Stimulated activated CD4-positive, alpha-beta T cell treated with anti-CD3 and anti-CD28 coated beads, Interleukin-12 subunit alpha, Interleukin-12 subunit beta, amount 100 ng/mL, for 24 hours (primary cell): ENCODE results near the gene NUP62CL.
A peak's percentile ranks its signal among the peaks of the same experiment; 100 is the strongest.
"Not testable (repeated sequence)": the region's sequence is repeated elsewhere in the genome, so short reads cannot be mapped to it uniquely, and the experiment has no call there.

Source experiments
- DNase-seq, 2 experiments: peaks; one replicate each; pipeline ENCODE4 v3.0.0-alpha.2; 2020; ENCODE audit warnings: low read depth in 2 of 2

NUP62CL gene

GRCh38 chrX:107205770-107206696, at the start of gene NUP62CL, which contains the start of gene DNAAF6:
Gene NUP62CL, minus strand, starts transcription at chrX:107206433. Its CDS starts 31,287 bp downstream, at chrX:107175146.
Gene DNAAF6, plus strand, starts transcription at chrX:107206611. Its CDS starts 6,265 bp downstream, at chrX:107212876.
- peak; percentile 30 to 55 for DNase-seq

- DNase-seq, result no peak
These were observed 22.2 kb upstream of the NUP62CL start for GRCh38 chrX:107228486-107228819.

- no peak for DNase-seq
These were observed 21.7 kb upstream of the NUP62CL start for GRCh38 chrX:107227780-107228485.

GRCh38 chrX:107226757-107227156, 20.5 kb upstream of the NUP62CL start:
- DNase-seq, result no peak

GRCh38 chrX:107213477-107213876, 7.2 kb upstream of the NUP62CL start:
- DNase-seq, result no peak

- no peak for DNase-seq
These were observed 1.7 kb upstream of the NUP62CL start for GRCh38 chrX:107207943-107208342.

- no peak for DNase-seq
These were observed 856 bp upstream of the NUP62CL start for GRCh38 chrX:107207089-107207488.

- DNase-seq, result no peak
These were observed 448 bp upstream of the NUP62CL start for GRCh38 chrX:107206697-107207065.

- DNase-seq, result no peak
These were observed 2.1 kb downstream of the NUP62CL start for GRCh38 chrX:107204068-107204605.

GRCh38 chrX:107199491-107199890, 6.7 kb downstream of the NUP62CL start:
- DNase-seq, result no peak

- DNase-seq, result not testable (repeated sequence)
These were observed 8.2 kb downstream of the NUP62CL start for GRCh38 chrX:107198074-107198473.

GRCh38 chrX:107197319-107197718, 8.9 kb downstream of the NUP62CL start:
- no peak for DNase-seq

- no peak for DNase-seq
These were observed 34.7 kb downstream of the NUP62CL start for GRCh38 chrX:107171369-107172102.

GRCh38 chrX:107168712-107169111, 37.5 kb downstream of the NUP62CL start:
- no peak for DNase-seq

GRCh38 chrX:107168257-107168656, 38.0 kb downstream of the NUP62CL start:
- no peak for DNase-seq

- no peak for DNase-seq
These were observed 38.9 kb downstream of the NUP62CL start for GRCh38 chrX:107167163-107167921.

GRCh38 chrX:107157618-107158017, 48.6 kb downstream of the NUP62CL start:
- not testable (repeated sequence) for DNase-seq

GRCh38 chrX:107155621-107156430, 50.4 kb downstream of the NUP62CL start:
- not testable (repeated sequence) for DNase-seq

GRCh38 chrX:107154787-107155620, 51.2 kb downstream of the NUP62CL start:
- DNase-seq, result peak in 1 of 2 experiments; percentile 1
